Hepatocyte (in vitro differentiated cells): ENCODE measurements around the gene CCL17. TPM values are rescaled to one million over a fixed set of nuclear protein-coding genes. Genes with fewer than 3 reads are reported as not detected.

Experiments used
- DNase-seq: peaks from one replicate; pipeline ENCODE4 v3.0.0-alpha.2; 2016; ENCODE audit warnings: low spot score
- H2AFZ ChIP-seq: fragments of 200-600 bp; sonication (generic); 2 replicates; pipeline ENCODE4 v1.6.0; 2016; ENCODE audit warnings: antibody characterized with exemption, mild to moderate bottlenecking
- H3K27ac ChIP-seq: fragments of 200-600 bp; sonication (generic); 2 replicates; pipeline ENCODE4 v1.5.1; 2016; ENCODE audit warnings: mild to moderate bottlenecking
- H3K27me3 ChIP-seq: fragments of 200-600 bp; sonication (generic); 2 replicates; pipeline ENCODE4 v1.6.1; 2016
- H3K36me3 ChIP-seq: fragments of 200-600 bp; sonication (generic); replicated peaks from 2 replicates; pipeline ENCODE4 v1.5.1; 2016; ENCODE audit warnings: low read depth; ENCODE audit not compliant: insufficient read depth
- H3K4me1 ChIP-seq: fragments of 200-600 bp; sonication (generic); 2 replicates; pipeline ENCODE4 v1.5.1; 2016; ENCODE audit warnings: mild to moderate bottlenecking, moderate library complexity; ENCODE audit not compliant: insufficient read depth
- H3K4me2 ChIP-seq: fragments of 200-600 bp; sonication (generic); 2 replicates; pipeline ENCODE4 v1.6.0; 2016
- H3K4me3 ChIP-seq: fragments of 200-600 bp; sonication (generic); 2 replicates; pipeline ENCODE4 v1.5.1; 2016; ENCODE audit warnings: mild to moderate bottlenecking
- H3K79me2 ChIP-seq: fragments of 200-600 bp; sonication (generic); 2 replicates; pipeline ENCODE4 v1.6.0; 2017; ENCODE audit warnings: mild to moderate bottlenecking
- H3K9me2 ChIP-seq: fragments of 200-600 bp; sonication (generic); replicated peaks from 2 replicates; pipeline ENCODE4 v1.6.0; 2017; ENCODE audit warnings: mild to moderate bottlenecking; ENCODE audit not compliant: insufficient read depth
- H3K9me3 ChIP-seq: fragments of 200-600 bp; sonication (generic); 2 replicates; pipeline ENCODE4 v1.5.1; 2016; ENCODE audit warnings: low read depth, mild to moderate bottlenecking
- H4K20me1 ChIP-seq: fragments of 200-600 bp; sonication (generic); 2 replicates; pipeline ENCODE4 v1.6.0; 2016; ENCODE audit warnings: mild to moderate bottlenecking; ENCODE audit not compliant: insufficient read depth, poor library complexity, severe bottlenecking
- EZH2 ChIP-seq: fragments of 200-600 bp; sonication (generic); IDR thresholded peaks from 2 replicates; pipeline ENCODE4 v1.6.1; 2016; ENCODE audit warnings: antibody characterized with exemption, mild to moderate bottlenecking, borderline replicate concordance
- EZH2phosphoT487 ChIP-seq: fragments of 200-600 bp; sonication (generic); IDR thresholded peaks from one replicate; pipeline ENCODE4 v1.6.1; 2018; ENCODE audit warnings: antibody characterized with exemption, mild to moderate bottlenecking, low read depth, moderate library complexity; ENCODE audit not compliant: unreplicated experiment, severe bottlenecking
- WGBS: methylation state at CpG from one replicate; pipeline ENCODE4 v1.1.6; 2016; ENCODE audit warnings: low lambda C conversion rate; ENCODE audit errors: missing lambda C conversion rate; 5-methylcytosine and 5-hydroxymethylcytosine counted together
- polyA plus RNA-seq: library from polyadenylated mRNA; unstranded; fragments of >200 nt; fragmentation: Nextera tagmentation; extraction: Ambion mirVana; gene quantifications from 2 replicates; pipeline ENCODE4 v1.2.1, GENCODE V29; 2016
- total RNA-seq: library from RNA; depleted of rRNA; stranded (reverse); fragments of >200 nt; gene quantifications from 2 replicates; pipeline ENCODE4 v1.2.3, GENCODE V29; 2014
- TF ChIP-seq, protein P1 (sequence below): fragments of 200-600 bp; sonication (generic); IDR thresholded peaks from 2 replicates; pipeline ENCODE4 v1.5.1; 2016; ENCODE audit warnings: antibody characterized with exemption, mild to moderate bottlenecking; ENCODE audit not compliant: poor library complexity

CCL17 gene
- total and polyA plus RNA-seq, 2 experiments from 2014 or later: not detected

DNA sequence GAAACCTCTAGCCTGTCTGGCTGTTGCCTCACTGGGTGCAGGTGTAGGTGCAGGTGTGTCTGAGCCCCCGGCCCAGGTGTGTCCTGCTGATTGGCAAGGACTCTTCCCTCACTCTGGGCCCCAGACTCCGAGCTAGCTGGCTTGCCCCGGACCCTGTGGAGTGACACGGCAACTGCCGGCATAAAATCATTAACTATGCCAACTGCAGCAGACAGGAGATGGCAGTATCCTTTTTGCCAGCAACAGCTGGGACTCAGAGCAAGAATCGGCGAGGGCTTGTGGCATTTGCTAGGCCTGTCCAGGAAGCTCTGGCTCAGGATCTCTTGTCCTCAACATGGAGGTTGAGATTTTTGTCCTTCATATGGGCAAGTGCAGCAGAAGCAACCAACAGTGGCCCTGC, 21.8 kb downstream of the CCL17 start:
- Histone ChIP-seq H4K20me1 (no peaks in the 10 kb centered on the region), H3K27me3 (no peaks in the 10 kb centered on the region), H3K4me1 (no peaks in the 10 kb centered on the region), H2AFZ (no peak overlapping the region), H3K4me2 (no peak overlapping the region), H3K4me3 (no peak overlapping the region), H3K9me3 (no peaks in the 10 kb centered on the region), H3K36me3 (no peaks in the 10 kb centered on the region), H3K27ac (no peak overlapping the region), H3K79me2 (no peaks in the 10 kb centered on the region), H3K9me2 (no peaks in the 10 kb centered on the region)
- 95% methylated on average over 7 of the region's 7 CpGs for WGBS
- TF ChIP-seq, protein P1, sequence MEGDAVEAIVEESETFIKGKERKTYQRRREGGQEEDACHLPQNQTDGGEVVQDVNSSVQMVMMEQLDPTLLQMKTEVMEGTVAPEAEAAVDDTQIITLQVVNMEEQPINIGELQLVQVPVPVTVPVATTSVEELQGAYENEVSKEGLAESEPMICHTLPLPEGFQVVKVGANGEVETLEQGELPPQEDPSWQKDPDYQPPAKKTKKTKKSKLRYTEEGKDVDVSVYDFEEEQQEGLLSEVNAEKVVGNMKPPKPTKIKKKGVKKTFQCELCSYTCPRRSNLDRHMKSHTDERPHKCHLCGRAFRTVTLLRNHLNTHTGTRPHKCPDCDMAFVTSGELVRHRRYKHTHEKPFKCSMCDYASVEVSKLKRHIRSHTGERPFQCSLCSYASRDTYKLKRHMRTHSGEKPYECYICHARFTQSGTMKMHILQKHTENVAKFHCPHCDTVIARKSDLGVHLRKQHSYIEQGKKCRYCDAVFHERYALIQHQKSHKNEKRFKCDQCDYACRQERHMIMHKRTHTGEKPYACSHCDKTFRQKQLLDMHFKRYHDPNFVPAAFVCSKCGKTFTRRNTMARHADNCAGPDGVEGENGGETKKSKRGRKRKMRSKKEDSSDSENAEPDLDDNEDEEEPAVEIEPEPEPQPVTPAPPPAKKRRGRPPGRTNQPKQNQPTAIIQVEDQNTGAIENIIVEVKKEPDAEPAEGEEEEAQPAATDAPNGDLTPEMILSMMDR: no peak
- TF ChIP-seq EZH2: no peak
- TF ChIP-seq EZH2phosphoT487: no peak
- no peak for DNase-seq

DNA sequence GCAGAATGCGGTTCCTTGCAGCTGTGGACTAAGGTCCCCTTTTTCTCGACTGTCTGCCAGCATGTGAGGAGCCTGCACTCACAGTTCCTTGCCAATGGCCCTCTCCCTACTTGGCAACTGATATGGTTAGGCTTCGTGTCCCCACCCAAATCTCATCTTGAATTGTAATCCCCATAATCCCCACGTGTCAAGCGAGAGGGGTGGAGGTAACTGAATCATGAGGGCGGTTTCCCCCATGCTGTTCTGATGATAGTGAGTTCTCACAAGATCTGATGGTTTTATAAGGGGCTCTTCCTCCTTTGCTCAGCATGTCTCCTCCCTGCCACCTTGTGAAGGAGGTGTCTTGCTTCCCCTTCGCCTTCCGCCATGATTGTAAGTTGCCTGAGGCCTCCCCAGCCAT, 22.7 kb downstream of the CCL17 start:
- no peak overlapping the region for H3K4me3 ChIP-seq
- H3K27me3 ChIP-seq: no peaks in the 10 kb centered on the region
- no peak for DNase-seq
- 75% methylated on average over 8 of the region's 8 CpGs for WGBS
- TF ChIP-seq EZH2 (no peak), EZH2phosphoT487 (no peak)
- TF ChIP-seq, protein P1: no peak
- H4K20me1 ChIP-seq: no peaks in the 10 kb centered on the region
- H3K4me2 ChIP-seq: no peak overlapping the region
- no peaks in the 10 kb centered on the region for H3K4me1 ChIP-seq
- no peaks in the 10 kb centered on the region for H3K9me2 ChIP-seq
- H2AFZ ChIP-seq: no peak overlapping the region
- H3K27ac ChIP-seq: no peak overlapping the region
- no peaks in the 10 kb centered on the region for H3K36me3 ChIP-seq
- H3K79me2 ChIP-seq: no peaks in the 10 kb centered on the region
- H3K9me3 ChIP-seq: no peaks in the 10 kb centered on the region

DNA sequence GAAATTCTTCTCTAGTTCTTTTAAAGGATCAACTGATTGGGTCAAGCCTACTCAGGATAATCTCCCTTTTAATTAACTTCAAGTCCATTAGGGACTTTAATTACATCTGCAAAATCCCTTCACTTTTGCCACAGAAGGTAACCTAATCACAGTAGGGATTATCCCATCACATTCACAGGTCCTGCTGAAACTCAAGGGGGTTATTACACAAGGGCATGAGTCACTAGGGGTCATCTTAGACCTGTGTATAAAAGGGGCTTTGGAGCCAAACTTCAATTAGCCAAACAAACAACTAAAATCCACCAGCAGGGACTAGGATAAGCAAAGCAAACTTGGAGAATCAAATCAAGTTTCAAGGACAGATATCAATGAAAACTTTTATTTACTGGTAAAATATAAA, 23.3 kb downstream of the CCL17 start:
- Histone ChIP-seq H4K20me1 (no peaks in the 10 kb centered on the region), H2AFZ (no peak overlapping the region), H3K79me2 (no peaks in the 10 kb centered on the region), H3K27ac (no peak overlapping the region), H3K9me2 (no peaks in the 10 kb centered on the region), H3K4me3 (no peak overlapping the region), H3K4me2 (no peak overlapping the region), H3K27me3 (no peaks in the 10 kb centered on the region), H3K4me1 (no peaks in the 10 kb centered on the region), H3K9me3 (no peaks in the 10 kb centered on the region), H3K36me3 (no peaks in the 10 kb centered on the region)
- DNase-seq: no peak
- TF ChIP-seq EZH2: no peak
- TF ChIP-seq, protein P1: no peak
- TF ChIP-seq EZH2phosphoT487: no peak

DNA sequence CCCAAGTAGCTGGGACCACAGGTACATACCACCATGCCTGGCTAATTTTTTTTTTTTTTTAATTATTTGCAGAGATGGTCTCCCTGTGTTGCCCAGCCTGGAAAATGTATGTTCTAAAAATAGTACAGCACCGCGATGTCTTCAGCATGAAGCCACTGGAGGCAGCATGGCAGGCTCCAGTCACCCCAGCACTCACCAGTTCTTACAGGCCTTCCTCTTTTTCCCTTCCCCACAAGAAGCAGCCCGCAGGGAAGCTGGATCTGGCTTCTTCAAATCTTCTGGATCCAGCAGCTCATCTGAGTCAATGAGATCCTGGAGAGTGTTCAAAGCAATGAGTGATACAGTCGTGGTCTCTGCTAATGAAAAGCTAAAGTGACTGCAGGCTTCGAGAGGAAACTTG, 26.4 kb downstream of the CCL17 start:
- no peak overlapping the region for H3K4me3 ChIP-seq
- no peaks in the 10 kb centered on the region for H3K27me3 ChIP-seq
- no peaks in the 10 kb centered on the region for H3K4me1 ChIP-seq
- H3K9me3 ChIP-seq: no peaks in the 10 kb centered on the region
- no peak overlapping the region for H3K4me2 ChIP-seq
- no peaks in the 10 kb centered on the region for H3K9me2 ChIP-seq
- no peak for DNase-seq
- no peak overlapping the region for H3K27ac ChIP-seq
- 96% methylated on average over 5 of the region's 5 CpGs for WGBS
- H3K36me3 ChIP-seq: peaks cover 3% of the 10 kb centered on the region
- TF ChIP-seq EZH2 (no peak), EZH2phosphoT487 (no peak)
- TF ChIP-seq, protein P1: no peak
- no peak overlapping the region for H2AFZ ChIP-seq
- H4K20me1 ChIP-seq: no peaks in the 10 kb centered on the region
- H3K79me2 ChIP-seq: no peaks in the 10 kb centered on the region
